GM12878 (cell line): ENCODE data around the gene TSKU. TPM values are rescaled to one million over a fixed set of nuclear protein-coding genes. Genes with fewer than 3 reads are reported as not detected.

ENCODE experiments used
- ATAC-seq: fragments of 200-7000 bp; cut with Tn5 transposase; 3 replicates; pipeline ENCODE4 v1.9.1; 2020; ENCODE audit warnings: mild to moderate bottlenecking, moderate library complexity
- BruUV-seq: library from RNA; stranded (reverse); fragments of 400-500 nt; replicated peaks from 2 replicates; lab custom pipeline; 2021; lab: Mats Ljungman, UMichigan
- CTCF ChIA-PET: fragments of 300-600 bp; sonication (Branson Sonifier 250); formaldehyde crosslinking; extraction: SDS; loops from one replicate; lab custom pipeline; 2021; ENCODE audit warnings: inconsistent platforms; lab: Yijun Ruan, JAX
- POLR2A ChIA-PET: fragments of 350-600 bp; formaldehyde crosslinking; extraction: SDS; loops from one replicate; lab custom pipeline; 2021; ENCODE audit warnings: inconsistent platforms; lab: Charles Lee
- RAD21 ChIA-PET: fragments of 300-600 bp; sonication (Branson Sonifier 250); formaldehyde crosslinking; loops from one replicate; lab custom pipeline; 2023; ENCODE audit warnings: antibody characterized with exemption; ENCODE audit not compliant: unreplicated experiment; lab: Charles Lee
- SMC1A ChIA-PET: fragments of 300-600 bp; sonication (Branson Sonifier 250); formaldehyde crosslinking; loops from one replicate; lab custom pipeline; 2023; ENCODE audit not compliant: unreplicated experiment, uncharacterized antibody; lab: Charles Lee
- DNase-seq: peaks from one replicate; pipeline ENCODE4 v3.0.0-alpha.2; 2011; ENCODE audit warnings: low read depth, low spot score
- FAIRE-seq: peaks from 3 replicates; lab custom pipeline; 2011; peaks lifted over from hg19 to GRCh38; lab: Jason Lieb, UNC
- H2AFZ ChIP-seq: 2 replicates; pipeline ENCODE4 v1.6.0; 2011; ENCODE audit warnings: low read depth, low read length, control low read depth; ENCODE audit not compliant: control insufficient read depth
- H3K27ac ChIP-seq: 2 replicates; pipeline ENCODE4 v1.5.1; 2011; ENCODE audit warnings: control low read depth; ENCODE audit not compliant: control insufficient read depth, insufficient read depth
- H3K27me3 ChIP-seq, 2 experiments: replicated peaks in 1 of 2; 2 replicates each; pipeline versions ENCODE4 v1.6.0 to v1.6.1; 2011; ENCODE audit warnings: low read length in 1 of 2; ENCODE audit not compliant: control insufficient read depth in 2 of 2, insufficient read depth in 2 of 2
- H3K36me3 ChIP-seq, 2 experiments: 2 replicates each; pipeline ENCODE4 v1.5.1; 2011; ENCODE audit warnings: low read length in 1 of 2; ENCODE audit not compliant: control insufficient read depth in 2 of 2, insufficient read depth in 2 of 2
- H3K4me1 ChIP-seq: 2 replicates; pipeline ENCODE4 v1.6.1; 2011; ENCODE audit warnings: mild to moderate bottlenecking, low read length, moderate library complexity, mixed read lengths; ENCODE audit not compliant: control insufficient read depth, insufficient read depth
- H3K4me2 ChIP-seq: 2 replicates; pipeline ENCODE4 v1.6.0; 2011; ENCODE audit warnings: control low read depth; ENCODE audit not compliant: control insufficient read depth, insufficient read depth
- H3K4me3 ChIP-seq: fragments of 200-600 bp; sonication (generic); 2 replicates; pipeline ENCODE4 v1.5.1; 2016
- H3K79me2 ChIP-seq: 2 replicates; pipeline ENCODE4 v1.6.0; 2011; ENCODE audit warnings: low read length; ENCODE audit not compliant: control insufficient read depth, insufficient read depth
- H3K9ac ChIP-seq: 2 replicates; pipeline ENCODE4 v1.8.0; 2011; ENCODE audit warnings: low read length, control low read depth, mixed read lengths; ENCODE audit not compliant: control insufficient read depth, insufficient read depth
- H3K9me3 ChIP-seq: replicated peaks from 3 replicates; pipeline ENCODE4 v1.5.1; 2011; ENCODE audit warnings: mild to moderate bottlenecking, low read length; ENCODE audit not compliant: control insufficient read depth, insufficient read depth
- H4K20me1 ChIP-seq: 2 replicates; pipeline ENCODE4 v1.6.0; 2011; ENCODE audit not compliant: control insufficient read depth, insufficient read depth
- CUX1 ChIP-seq: IDR thresholded peaks from 2 replicates; pipeline ENCODE4 v1.6.1; 2012; ENCODE audit warnings: improper control_type of control experiment, low read depth, low read length; ENCODE audit not compliant: insufficient replicate concordance
- FOS ChIP-seq: IDR thresholded peaks from 3 replicates; pipeline ENCODE4 v1.6.1; 2011; ENCODE audit warnings: borderline replicate concordance; ENCODE audit not compliant: insufficient read length; ENCODE audit errors: extremely low read depth
- HCFC1 ChIP-seq: fragments of 150-350 bp; IDR thresholded peaks from 2 replicates; pipeline ENCODE4 v1.6.1; 2014; ENCODE audit warnings: low read length
- IKZF1 ChIP-seq: fragments of 450-650 bp; conservative IDR thresholded peaks from 2 replicates; pipeline ENCODE4 v1.6.1; 2017; ENCODE audit warnings: antibody characterized with exemption, mild to moderate bottlenecking
- PML ChIP-seq: IDR thresholded peaks from 2 replicates; pipeline ENCODE4 v1.6.1; 2012; ENCODE audit warnings: low read length, inconsistent platforms
- POU2F2 ChIP-seq: IDR thresholded peaks from 3 replicates; pipeline ENCODE4 v1.6.1; 2011; ENCODE audit warnings: low read depth, mild to moderate bottlenecking, low read length, borderline replicate concordance
- SP1 ChIP-seq: IDR thresholded peaks from one replicate; pipeline ENCODE4 v1.6.1; 2011; ENCODE audit warnings: low read depth, low read length
- SUPT20H ChIP-seq: IDR thresholded peaks from 2 replicates; pipeline ENCODE4 v1.6.1; 2011; ENCODE audit warnings: low read depth, mild to moderate bottlenecking, low read length, moderate library complexity, borderline replicate concordance; ENCODE audit not compliant: control insufficient read depth
- TCF12 ChIP-seq: IDR thresholded peaks from 2 replicates; pipeline ENCODE4 v1.6.1; 2011; ENCODE audit warnings: low read depth, mild to moderate bottlenecking, low read length
- ZNF217 ChIP-seq: fragments of 450-650 bp; IDR thresholded peaks from 2 replicates; pipeline ENCODE4 v1.6.1; 2017; ENCODE audit warnings: antibody characterized with exemption, mild to moderate bottlenecking
- WGBS: methylation state at CpG from one replicate; pipeline ENCODE4 v1.1.6; 2016; ENCODE audit warnings: low lambda C conversion rate; ENCODE audit not compliant: insufficient replicate concordance, insufficient coverage; ENCODE audit errors: missing lambda C conversion rate; 5-methylcytosine and 5-hydroxymethylcytosine counted together
- in situ Hi-C: fragments of 300-500 bp; cut with MboI; formaldehyde crosslinking; loops from 9 replicates; pipeline ENCODE4 v1.14.3; 2018; ENCODE audit warnings: mixed read lengths
- intact Hi-C: fragments of 100-400 bp; cut with micrococcal nuclease; formaldehyde crosslinking; loops from one replicate; pipeline ENCODE4 v1.14.2; 2022; ENCODE audit not compliant: unreplicated experiment
- polyA plus RNA-seq, 11 experiments: library from polyadenylated mRNA; depleted of rRNA in 4 of 11; unstranded in 6 of 11; stranded (reverse) in 5 of 11; fragments of >200 nt; fragmentation: Nextera tagmentation in 4 of 11; fragmentation: Illumina TruSeq in 1 of 11; extraction: Ambion mirVana in 4 of 11; extraction: Trizol in 1 of 11; gene quantifications; 1 replicate in 1 of 11; 2 replicates in 10 of 11; pipeline versions ENCODE4 v1.2.1 to v1.2.3, GENCODE V29; 2011 to 2016; ENCODE audit warnings: inconsistent platforms in 2 of 11, missing spikeins in 2 of 11, low read depth in 1 of 11
- total RNA-seq, 4 experiments: library from RNA; depleted of rRNA in 3 of 4; stranded (reverse); fragments of >200 nt in 3 of 4; fragmentation: Illumina TruSeq in 1 of 4; extraction: Trizol in 1 of 4; gene quantifications; 2 replicates each; pipeline versions ENCODE4 v1.2.1 to v1.2.3, GENCODE V29; 2013 to 2021

The TSKU gene
- total and polyA plus RNA-seq, 10 of the 15 experiments (the other 5 are each of a cell fraction or from before 2014, with no cell fraction given), result 0.04 to 1.5 (median 0.62) TPM

GRCh38 chr11:76797341-76798201, 14.4 kb downstream of the TSKU start:
- H3K9me3 ChIP-seq, result no peaks in the 10 kb centered on the region
- SMC1A ChIA-PET, result interaction anchor here (0.8 to 2.1 kb wide), 5 partner anchors 8 to 80 kb away, joined by 3 to 10 read pairs (median 3); no protein-coding TSS in a partner anchor
- DNase-seq, result no peak
- no peaks in the 10 kb centered on the region for H3K36me3 ChIP-seq
- 56% methylated on average over 11 of the region's 11 CpGs for WGBS
- no peaks in the 10 kb centered on the region for H3K79me2 ChIP-seq
- TF ChIP-seq SP1 (no peak), PML (no peak), CUX1 (no peak), TCF12 (no peak), HCFC1 (no peak), POU2F2 (no peak), SUPT20H (no peak), FOS (no peak), IKZF1 (no peak), ZNF217 (no peak)
- no peak overlapping the region for H2AFZ ChIP-seq
- no peak overlapping the region for H3K4me2 ChIP-seq
- CTCF ChIA-PET, result interaction anchor here (0.7 to 9.6 kb wide), 12 partner anchors 9 to 228 kb away, joined by 3 to 120 read pairs (median 4); no protein-coding TSS in a partner anchor
- no peaks in the 10 kb centered on the region for H3K27me3 ChIP-seq
- no peaks in the 10 kb centered on the region for H4K20me1 ChIP-seq
- no peak for ATAC-seq
- no peak overlapping the region for H3K27ac ChIP-seq
- FAIRE-seq, result no peak
- POLR2A ChIA-PET, result no interaction called here
- RAD21 ChIA-PET, result interaction anchor here (1.0 to 2.9 kb wide), 3 partner anchors 9 to 76 kb away, joined by 3 to 13 read pairs (median 4); no protein-coding TSS in a partner anchor
- intact Hi-C loops (no loop called here), in situ Hi-C loops (no loop called here)
- no peak overlapping the region for H3K9ac ChIP-seq
- no peak overlapping the region for H3K4me3 ChIP-seq
- no TSS peak for BruUV-seq
- H3K4me1 ChIP-seq, result no peaks in the 10 kb centered on the region
